ENCODE data around the gene THAP3. TPM values are rescaled to one million over a fixed set of nuclear protein-coding genes. Genes with fewer than 3 reads are reported as not detected.

THAP3 gene
- total and polyA plus RNA-seq, 2 of the 4 experiments (the other 2 are of a cell fraction), result 14.2 to 14.9 TPM

DNA sequence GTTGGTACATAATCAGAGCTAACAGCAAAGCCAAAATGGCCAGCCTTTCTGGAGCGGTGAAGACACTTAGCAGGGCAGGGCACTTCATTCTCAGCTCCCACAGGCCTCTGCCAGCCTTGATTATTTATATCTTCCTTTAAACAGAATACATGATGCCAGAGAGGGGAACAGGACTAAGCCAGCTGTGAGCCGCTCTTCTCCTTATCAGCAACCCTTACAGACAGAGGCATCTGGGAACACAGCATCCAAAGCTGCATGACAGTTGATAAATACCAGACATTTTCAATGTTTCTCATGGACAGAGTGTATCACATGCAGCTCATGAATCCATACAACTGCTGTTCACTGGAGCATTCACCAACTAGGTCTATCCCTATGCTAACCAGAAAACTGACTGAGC is 47.9 kb downstream of the THAP3 start:
- Histone ChIP-seq H3K23ac (ENCODE audit: low read depth, low read length) (no peak overlapping the region), H3K18ac (ENCODE audit: low read depth, low read length) (no peak overlapping the region), H3K27ac (ENCODE audit: insufficient read depth, low read length) (no peak overlapping the region), H3K56ac (ENCODE audit: extremely low read depth, insufficient read depth, low read length) (no peak overlapping the region), H3K27me3 (ENCODE audit: control insufficient read depth, insufficient read depth, low read length) (no peaks in the 10 kb centered on the region), H3K9me1 (ENCODE audit: insufficient read depth, low read length) (no peaks in the 10 kb centered on the region; the same call in none of the 2 replicates), H2AFZ (replicated peaks; ENCODE audit: low read length, poor library complexity) (no peak overlapping the region), H3K14ac (replicated peaks; ENCODE audit: low read depth, low read length) (no peak overlapping the region), H2BK5ac (ENCODE audit: low read depth, low read length, poor library complexity, severe bottlenecking) (no peak overlapping the region), H3K4me3 (ENCODE audit: insufficient read depth, low read depth, low read length) (no peak overlapping the region), H3K4ac (ENCODE audit: low read depth, low read length) (no peak overlapping the region), H3K79me1 (ENCODE audit: low read depth in 1 of 2, low read length in 2 of 2) (peaks cover 13 to 32% of the 10 kb centered on the region in 2 experiments), H4K20me1 (ENCODE audit: insufficient read depth, low read length) (no peaks in the 10 kb centered on the region), H2BK15ac (ENCODE audit: low read depth, low read length) (no peak overlapping the region), H2BK120ac (ENCODE audit: low read depth, low read length) (no peak overlapping the region), H3K4me1 (ENCODE audit: control insufficient read depth, insufficient read depth, low read length) (peaks cover 2% of the 10 kb centered on the region; the same call in 1 of the 2 replicates), H2BK20ac (ENCODE audit: low read depth, low read length) (no peak overlapping the region), H3K36me3 (ENCODE audit: control insufficient read depth, insufficient read depth, low read length) (peaks cover 16% of the 10 kb centered on the region), H4K5ac (ENCODE audit: low read depth, low read length) (no peak overlapping the region), H3K9me3 (ENCODE audit: control insufficient read depth, insufficient read depth, low read length) (no peaks in the 10 kb centered on the region), H4K8ac (ENCODE audit: low read depth in 2 of 2, low read length in 2 of 2) (no peak overlapping the region), H2AK9ac (replicated peaks; ENCODE audit: low read depth, low read length, poor library complexity) (no peak overlapping the region), H3K9ac (ENCODE audit: low read depth, low read length) (no peak overlapping the region), H4K91ac (ENCODE audit: insufficient read depth, low read depth, low read length) (no peak overlapping the region), H2AK5ac (ENCODE audit: low read depth, low read length) (no peak overlapping the region), H3K4me2 (ENCODE audit: low read depth, low read length) (no peak overlapping the region)
- TF ChIP-seq CEBPB (IDR thresholded peaks at IDR 0.05; ENCODE audit: low read depth, low read length) (no peak), POLR2A (IDR thresholded peaks at IDR 0.05; ENCODE audit: low read depth, low read length) (no peak), MXI1 (IDR thresholded peaks at IDR 0.05; ENCODE audit: borderline replicate concordance, low read depth, low read length) (no peak), SMC3 (IDR thresholded peaks at IDR 0.05; ENCODE audit: low read depth, low read length) (no peak), BHLHE40 (IDR thresholded peaks at IDR 0.05; ENCODE audit: low read depth, low read length) (no peak), RAD21 (IDR thresholded peaks at IDR 0.05; ENCODE audit: low read length) (no peak)
- TF ChIP-seq, protein P1, sequence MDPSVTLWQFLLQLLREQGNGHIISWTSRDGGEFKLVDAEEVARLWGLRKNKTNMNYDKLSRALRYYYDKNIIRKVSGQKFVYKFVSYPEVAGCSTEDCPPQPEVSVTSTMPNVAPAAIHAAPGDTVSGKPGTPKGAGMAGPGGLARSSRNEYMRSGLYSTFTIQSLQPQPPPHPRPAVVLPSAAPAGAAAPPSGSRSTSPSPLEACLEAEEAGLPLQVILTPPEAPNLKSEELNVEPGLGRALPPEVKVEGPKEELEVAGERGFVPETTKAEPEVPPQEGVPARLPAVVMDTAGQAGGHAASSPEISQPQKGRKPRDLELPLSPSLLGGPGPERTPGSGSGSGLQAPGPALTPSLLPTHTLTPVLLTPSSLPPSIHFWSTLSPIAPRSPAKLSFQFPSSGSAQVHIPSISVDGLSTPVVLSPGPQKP (IDR thresholded peaks at IDR 0.05; ENCODE audit: borderline replicate concordance, low read depth, low read length), result no peak
- TF ChIP-seq, protein P2, sequence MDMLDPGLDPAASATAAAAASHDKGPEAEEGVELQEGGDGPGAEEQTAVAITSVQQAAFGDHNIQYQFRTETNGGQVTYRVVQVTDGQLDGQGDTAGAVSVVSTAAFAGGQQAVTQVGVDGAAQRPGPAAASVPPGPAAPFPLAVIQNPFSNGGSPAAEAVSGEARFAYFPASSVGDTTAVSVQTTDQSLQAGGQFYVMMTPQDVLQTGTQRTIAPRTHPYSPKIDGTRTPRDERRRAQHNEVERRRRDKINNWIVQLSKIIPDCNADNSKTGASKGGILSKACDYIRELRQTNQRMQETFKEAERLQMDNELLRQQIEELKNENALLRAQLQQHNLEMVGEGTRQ (IDR thresholded peaks at IDR 0.05; ENCODE audit: low read depth, low read length), result no peak
- in situ Hi-C loops (cut with MboI; ENCODE audit: low sequenced_read_pairs) (no loop called here), intact Hi-C loops (cut with micrococcal nuclease) (no loop called here), dilution Hi-C loops (cut with HindIII; ENCODE audit: low sequenced_read_pairs, unreplicated experiment) (no loop called here)
- ATAC-seq (ENCODE audit: low read depth), result no peak
- ChIA-PET POLR2A (ENCODE audit: unreplicated experiment) (no interaction called here), CTCF (interaction anchor here (0.6 kb wide), 1 partner anchor 29 kb away, joined by 3 read pairs; the partner anchor contains the start of gene DNAJC11)
- DNase-seq, result no peak
- no TSS peak for BruUV-seq (replicated peaks)
- WGBS, 2 experiments (ENCODE audit: extremely low coverage in 2 of 2, insufficient read length in 1 of 2), result 100% methylated on average over 1 of the region's 2 CpGs; no CpG with 5 or more reads in 1 of the 2 experiments
